Endothelial cell of umbilical vein (primary cell): ENCODE results near the gene ADGRB2.

Experiments used
- CTCF ChIP-seq, 2 donors: IDR thresholded peaks; 1 replicate in 1 of 2; 2 replicates in 1 of 2; pipeline ENCODE4 v1.5.1; 2011; ENCODE audit warnings: low read length in 2 of 2, mild to moderate bottlenecking in 2 of 2, moderate library complexity in 2 of 2, control low read depth in 1 of 2, inconsistent platforms in 1 of 2, low read depth in 1 of 2; ENCODE audit not compliant: insufficient read depth in 1 of 2; ENCODE audit errors: extremely low read depth in 1 of 2
- EZH2 ChIP-seq: IDR thresholded peaks from 2 replicates; pipeline ENCODE4 v1.6.1; 2012; ENCODE audit warnings: borderline replicate concordance, low read depth, mild to moderate bottlenecking, moderate library complexity, low read length, inconsistent platforms; ENCODE audit not compliant: severe bottlenecking
- MYC ChIP-seq: IDR thresholded peaks from one replicate; pipeline ENCODE4 v1.6.1; 2011; ENCODE audit warnings: mild to moderate bottlenecking, low read depth, low read length
- POLR2A ChIP-seq: IDR thresholded peaks from 2 replicates; pipeline ENCODE4 v1.6.1; 2012; ENCODE audit warnings: low read depth, mild to moderate bottlenecking, control low read depth, low read length
- POLR2AphosphoS5 ChIP-seq: IDR thresholded peaks from 2 replicates; pipeline ENCODE4 v1.6.1; 2012; ENCODE audit warnings: low read depth, mild to moderate bottlenecking, control low read depth, low read length, moderate library complexity; ENCODE audit not compliant: insufficient read depth

GRCh38 chr1:31802190-31803150 lies 38.3 kb upstream of the ADGRB2 start:
- TF ChIP-seq MYC (no peak), POLR2AphosphoS5 (no peak), CTCF (IDR thresholded peaks at IDR 0.05; ENCODE audit: extremely low read depth in 1 of 2, insufficient read depth in 1 of 2, low read depth in 1 of 2, low read length in 2 of 2) (no peak), EZH2 (no peak), POLR2A (no peak)
